Body of pancreas (tissue), 4 donors: ENCODE measurements around the gene SUGCT. TPM values are rescaled to one million over a fixed set of nuclear protein-coding genes. Genes with fewer than 3 reads are reported as not detected.

Experiments
- ATAC-seq: fragments of 150-250 bp; one replicate; pipeline ENCODE4 v1.9.1; 2016
- DNase-seq, 4 donors: peaks; one replicate each; pipeline ENCODE4 v3.0.0-alpha.2; 2019
- H3K27ac ChIP-seq, 4 donors: fragments of 200-600 bp; sonication (generic); 1 replicate in 3 of 4; 2 replicates in 1 of 4; pipeline versions ENCODE4 v1.5.1 to v1.6.1; 2016 to 2019; ENCODE audit warnings: mild to moderate bottlenecking in 1 of 4, mixed read lengths in 1 of 4, moderate library complexity in 1 of 4
- H3K27me3 ChIP-seq, 2 donors: fragments of 200-600 bp; sonication (generic); one replicate each; pipeline ENCODE4 v1.6.0; 2016; ENCODE audit warnings: mild to moderate bottlenecking in 1 of 2
- H3K36me3 ChIP-seq, 2 donors: fragments of 200-600 bp; sonication (generic); replicated peaks in 1 of 2; 2 replicates each; pipeline ENCODE4 v1.5.1; 2016; ENCODE audit warnings: low read depth in 2 of 2; ENCODE audit not compliant: insufficient read depth in 1 of 2
- H3K4me1 ChIP-seq: fragments of 200-600 bp; sonication (generic); one replicate; pipeline ENCODE4 v1.6.0; 2016
- H3K4me3 ChIP-seq, 2 donors: fragments of 200-600 bp; sonication (generic); 1 replicate in 1 of 2; 2 replicates in 1 of 2; pipeline ENCODE4 v1.5.1; 2016 to 2019
- H3K9me3 ChIP-seq, 3 donors: fragments of 200-600 bp; sonication (generic); 1 replicate in 2 of 3; 2 replicates in 1 of 3; pipeline ENCODE4 v1.5.1; 2016
- CTCF ChIP-seq, 7 experiments: fragments of 450-650 bp in 4 of 7; fragments of 200-600 bp in 3 of 7; sonication (generic) in 3 of 7; IDR thresholded peaks; one replicate each; pipeline ENCODE4 v1.5.1; 2016 to 2019; ENCODE audit warnings: antibody characterized with exemption in 7 of 7
- POLR2A ChIP-seq, 3 donors: fragments of 450-650 bp; IDR thresholded peaks; one replicate each; pipeline ENCODE4 v1.6.1; 2016; ENCODE audit warnings: antibody characterized with exemption in 3 of 3, mild to moderate bottlenecking in 2 of 3
- WGBS, 2 donors: methylation state at CpG; one replicate each; pipeline ENCODE4 v1.1.5; 2017; 5-methylcytosine and 5-hydroxymethylcytosine counted together
- intact Hi-C: fragments of 100-400 bp; cut with DNase I; formaldehyde crosslinking; loops from one replicate; pipeline ENCODE4 v1.15.1; 2023
- total RNA-seq, 2 donors: library from RNA; depleted of rRNA; stranded (reverse); fragments of >200 nt; gene quantifications; one replicate each; pipeline ENCODE4 v1.1.0, GENCODE V29; 2016

The SUGCT gene
- total RNA-seq, 2 donors from 2014 or later: 0.78 to 1.3 TPM

DNA sequence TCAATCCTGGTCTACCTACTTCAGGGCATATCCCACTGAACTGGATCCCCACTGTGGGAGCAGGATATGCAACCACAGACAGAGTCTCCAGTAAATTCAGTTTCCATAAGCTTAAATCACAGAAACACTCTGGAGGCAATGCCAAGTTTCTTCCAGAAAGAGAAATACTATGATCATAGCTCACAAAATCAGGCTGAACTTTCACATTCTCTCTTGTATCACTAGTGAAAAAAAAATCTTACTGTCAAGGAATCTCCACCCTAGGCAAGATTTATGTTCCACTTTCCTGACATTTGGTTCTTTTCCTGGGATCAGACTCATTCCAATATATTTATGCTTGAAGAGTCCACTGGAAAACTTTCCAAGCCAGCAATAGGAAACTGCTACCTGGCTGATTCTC is 749.0 kb downstream of the SUGCT start:
- DNase-seq (no peak), ATAC-seq (no peak)
- intact Hi-C loops: no loop called here

DNA sequence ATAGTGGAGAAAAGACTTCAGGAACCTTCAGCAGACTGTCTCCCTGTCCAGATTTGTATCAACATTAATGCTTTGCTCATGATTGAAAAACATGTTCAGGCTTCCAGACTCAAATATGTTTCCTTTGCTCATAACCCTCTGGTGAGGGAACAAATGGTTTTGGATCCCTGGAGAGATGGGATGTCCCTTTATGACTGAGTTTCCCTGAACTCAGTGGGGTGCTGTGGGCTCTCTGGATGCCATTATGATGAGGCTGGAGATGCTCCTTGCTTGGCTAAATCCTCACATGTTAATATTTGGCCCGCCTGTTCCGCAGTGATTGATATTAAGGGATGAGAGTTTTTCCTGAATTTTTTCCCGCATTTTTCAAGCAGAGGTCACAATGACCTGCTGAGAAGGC is 749.4 kb downstream of the SUGCT start:
- H3K9me3 ChIP-seq: no peaks in the 10 kb centered on the region
- ATAC-seq: no peak
- H3K27me3 ChIP-seq: no peaks in the 10 kb centered on the region
- H3K27ac ChIP-seq: no peak overlapping the region
- no peaks in the 10 kb centered on the region for H3K36me3 ChIP-seq
- no peaks in the 10 kb centered on the region for H3K4me1 ChIP-seq
- TF ChIP-seq CTCF (IDR thresholded peaks at IDR 0.05) (no peak), POLR2A (IDR thresholded peaks at IDR 0.05) (no peak)
- H3K4me3 ChIP-seq: no peak overlapping the region
- intact Hi-C loops: no loop called here
- 83 to 85% methylated on average over 3 of the region's 3 CpGs for WGBS, 2 donors
- DNase-seq: no peak

More for the DNA sequence above, 749.0 kb downstream of the SUGCT start:
- no peaks in the 10 kb centered on the region for H3K4me1 ChIP-seq
- TF ChIP-seq POLR2A (IDR thresholded peaks at IDR 0.05): no peak
- no peak for TF ChIP-seq CTCF (IDR thresholded peaks at IDR 0.05)
- H3K27ac ChIP-seq: no peak overlapping the region
- H3K36me3 ChIP-seq: no peaks in the 10 kb centered on the region
- no peaks in the 10 kb centered on the region for H3K27me3 ChIP-seq
- no peak overlapping the region for H3K4me3 ChIP-seq
- H3K9me3 ChIP-seq: no peaks in the 10 kb centered on the region

DNA sequence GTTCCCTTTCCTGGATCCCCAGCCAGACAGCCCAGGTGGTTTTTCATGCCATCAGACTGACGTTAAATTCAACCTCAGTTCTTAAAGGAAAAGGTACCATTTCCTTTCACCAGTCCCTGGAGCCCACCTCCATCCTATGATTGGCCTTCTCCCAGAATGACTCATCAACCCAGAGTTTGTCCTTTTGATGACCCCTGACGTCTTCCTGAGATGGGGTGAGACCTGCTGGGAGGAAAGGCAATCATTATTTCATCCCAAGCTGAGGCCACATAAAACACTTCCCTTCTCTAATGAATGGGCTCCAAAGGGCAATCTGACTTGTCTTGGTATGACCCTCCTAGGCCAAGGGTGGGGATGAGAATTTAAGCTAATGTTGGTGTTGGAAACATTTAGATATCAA is 750.7 kb downstream of the SUGCT start:
- H3K27ac ChIP-seq: no peak overlapping the region
- H3K4me3 ChIP-seq: no peak overlapping the region
- H3K9me3 ChIP-seq: no peaks in the 10 kb centered on the region
- TF ChIP-seq POLR2A (IDR thresholded peaks at IDR 0.05) (no peak), CTCF (IDR thresholded peaks at IDR 0.05) (no peak)
- no peaks in the 10 kb centered on the region for H3K27me3 ChIP-seq
- DNase-seq (no peak), ATAC-seq (no peak)
- intact Hi-C loops: no loop called here
- H3K4me1 ChIP-seq: no peaks in the 10 kb centered on the region
- no peaks in the 10 kb centered on the region for H3K36me3 ChIP-seq
- 27 to 47% methylated on average over 2 of the region's 2 CpGs for WGBS, 2 donors

GRCh38 chr7:40887099-40887498 is 752.3 kb downstream of the SUGCT start:
- no peak overlapping the region for H3K4me3 ChIP-seq
- H3K9me3 ChIP-seq: peaks cover 0 to 10% (median 0%) of the 10 kb centered on the region in 3 donors
- H3K27me3 ChIP-seq: no peaks in the 10 kb centered on the region
- H3K4me1 ChIP-seq: no peaks in the 10 kb centered on the region
- H3K36me3 ChIP-seq: no peaks in the 10 kb centered on the region
- intact Hi-C loops: no loop called here
- no peak for TF ChIP-seq CTCF (IDR thresholded peaks at IDR 0.05)
- no peak for TF ChIP-seq POLR2A (IDR thresholded peaks at IDR 0.05)
- no peak overlapping the region for H3K27ac ChIP-seq
- DNase-seq (no peak), ATAC-seq (no peak)

DNA sequence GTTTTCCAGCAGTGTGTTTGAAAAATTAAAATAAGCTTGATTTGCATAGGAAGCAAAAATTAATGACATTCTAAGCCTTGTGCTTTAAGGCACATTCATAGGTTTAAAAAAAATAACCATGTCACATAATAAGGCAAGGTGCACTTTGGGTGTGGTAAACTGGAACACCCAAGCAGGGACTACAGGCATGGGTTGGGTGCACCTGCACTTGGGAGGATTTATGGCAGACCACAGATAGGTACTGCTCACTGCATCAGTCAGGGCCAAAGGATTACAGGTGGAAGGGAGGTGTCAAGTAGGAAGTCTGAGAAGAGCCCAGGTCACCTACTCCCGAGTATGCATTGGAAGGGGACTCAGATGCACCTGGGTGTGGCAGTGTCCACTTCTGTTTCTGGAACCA is 753.7 kb downstream of the SUGCT start:
- H3K27me3 ChIP-seq: no peaks in the 10 kb centered on the region
- WGBS, 2 donors: 20 to 46% methylated on average over 1 of the region's 1 CpG
- H3K27ac ChIP-seq: no peak overlapping the region
- ATAC-seq (no peak), DNase-seq (no peak)
- no peak overlapping the region for H3K4me3 ChIP-seq
- no peak for TF ChIP-seq POLR2A (IDR thresholded peaks at IDR 0.05)
- TF ChIP-seq CTCF (IDR thresholded peaks at IDR 0.05): no peak
- intact Hi-C loops: no loop called here
- no peaks in the 10 kb centered on the region for H3K4me1 ChIP-seq
- H3K9me3 ChIP-seq: peaks cover 0 to 10% (median 0%) of the 10 kb centered on the region in 3 donors
- H3K36me3 ChIP-seq: no peaks in the 10 kb centered on the region
